ENCODE data around the gene EYS.

GRCh38 chr6:64123761-64124633 lies 1583.0 kb downstream of the EYS start:
- no peak for TF ChIP-seq ZNF274 (IDR thresholded peaks at IDR 0.05; ENCODE audit: low read depth, low read length)
- TF ChIP-seq YY1 (IDR thresholded peaks at IDR 0.05; ENCODE audit: insufficient read depth, insufficient read length), result no peak
- no peak for TF ChIP-seq SUZ12 (IDR thresholded peaks at IDR 0.05; ENCODE audit: extremely low read depth, insufficient read depth, insufficient read length)
